Panc1 (cell line): ENCODE results near the gene ARCN1. TPM values are rescaled to one million over a fixed set of nuclear protein-coding genes. Genes with fewer than 3 reads are reported as not detected.

Experiments
- ATAC-seq: fragments of 200-7000 bp; cut with Tn5 transposase; 2 replicates; pipeline ENCODE4 v1.9.1; 2020; ENCODE audit warnings: mild to moderate bottlenecking, moderate library complexity
- BruUV-seq: library from RNA; stranded (reverse); fragments of 400-500 nt; replicated peaks from 2 replicates; lab custom pipeline; 2021; lab: Mats Ljungman, UMichigan
- CTCF ChIA-PET: fragments of 300-600 bp; sonication (Branson Sonifier 250); formaldehyde crosslinking; loops from one replicate; lab custom pipeline; 2022; ENCODE audit warnings: antibody characterized with exemption; lab: Charles Lee
- POLR2A ChIA-PET: fragments of 300-600 bp; sonication (Branson Sonifier 250); formaldehyde crosslinking; loops from one replicate; lab custom pipeline; 2022; ENCODE audit warnings: antibody characterized with exemption; lab: Charles Lee
- DNase-seq: peaks from one replicate; pipeline ENCODE4 v3.0.0-alpha.2; 2010; ENCODE audit warnings: low read depth, low spot score
- H3K27ac ChIP-seq: 2 replicates; pipeline ENCODE4 v1.5.1; 2011; ENCODE audit warnings: mild to moderate bottlenecking, low read length, inconsistent platforms
- H3K27me3 ChIP-seq: fragments of 200-500 bp; sonication (Bioruptor generic); 2 replicates; pipeline ENCODE4 v1.6.0; 2014; ENCODE audit warnings: low read length, inconsistent platforms; ENCODE audit not compliant: control insufficient read depth, insufficient read depth
- H3K36me3 ChIP-seq: fragments of 200-500 bp; sonication (Bioruptor generic); 2 replicates; pipeline ENCODE4 v1.5.1; 2014; ENCODE audit warnings: inconsistent platforms, mild to moderate bottlenecking, low read length, moderate library complexity; ENCODE audit not compliant: control insufficient read depth, insufficient read depth
- H3K4me1 ChIP-seq: 2 replicates; pipeline ENCODE4 v1.5.1; 2011; ENCODE audit warnings: inconsistent platforms, mild to moderate bottlenecking, low read length, moderate library complexity; ENCODE audit not compliant: control insufficient read depth, insufficient read depth
- H3K4me3 ChIP-seq, 2 experiments: 2 replicates each; pipeline ENCODE4 v1.5.1; 2011 to 2012; ENCODE audit warnings: low read depth in 2 of 2, low read length in 2 of 2, mild to moderate bottlenecking in 2 of 2, inconsistent platforms in 1 of 2, moderate library complexity in 1 of 2
- H3K9me3 ChIP-seq: fragments of 200-500 bp; sonication (Bioruptor generic); 2 replicates; pipeline ENCODE4 v1.5.1; 2014; ENCODE audit warnings: low read depth, mild to moderate bottlenecking, inconsistent platforms, low read length, moderate library complexity; ENCODE audit not compliant: control insufficient read depth, insufficient read depth
- CTCF ChIP-seq: fragments of 450-650 bp; IDR thresholded peaks from 2 replicates; pipeline ENCODE4 v1.5.1; 2017; ENCODE audit warnings: mild to moderate bottlenecking
- POLR2AphosphoS5 ChIP-seq: IDR thresholded peaks from 2 replicates; pipeline ENCODE4 v1.6.1; 2012; ENCODE audit warnings: mild to moderate bottlenecking, low read depth, low read length, moderate library complexity
- REST ChIP-seq, 2 experiments: IDR thresholded peaks; 2 replicates each; pipeline ENCODE4 v1.6.1; 2011 to 2012; ENCODE audit warnings: low read depth in 2 of 2, control low read depth in 1 of 2, low read length in 1 of 2, mild to moderate bottlenecking in 1 of 2, moderate library complexity in 1 of 2; ENCODE audit not compliant: insufficient read depth in 1 of 2
- SIN3A ChIP-seq: IDR thresholded peaks from 2 replicates; pipeline ENCODE4 v1.6.1; 2012; ENCODE audit warnings: low read depth, mild to moderate bottlenecking, low read length, moderate library complexity, borderline replicate concordance; ENCODE audit not compliant: insufficient read depth
- TCF7L2 ChIP-seq: IDR thresholded peaks from 2 replicates; pipeline ENCODE4 v1.6.1; 2011; ENCODE audit warnings: mild to moderate bottlenecking, low read depth, low read length, inconsistent platforms
- in situ Hi-C: cut with HindIII; loops from 2 replicates; pipeline ENCODE4 v1.10.0; 2016; ENCODE audit warnings: low sequenced_read_pairs, low pct_unique_long_range_greater_than_20kb
- intact Hi-C: fragments of 100-400 bp; cut with micrococcal nuclease; formaldehyde crosslinking; loops from one replicate; pipeline ENCODE4 v1.10.0; 2022; ENCODE audit not compliant: unreplicated experiment
- total RNA-seq: library from RNA; stranded (reverse); gene quantifications from one replicate; pipeline ENCODE4 v1.2.1, GENCODE V29; 2021; ENCODE audit not compliant: unreplicated experiment

The ARCN1 gene
- total RNA-seq, 1 experiment from 2014 or later: 197 TPM

- ChIA-PET POLR2A (interaction anchor here (0.6 kb wide), 1 partner anchor 9 kb away, joined by 11 read pairs; no protein-coding TSS in a partner anchor), CTCF (interaction anchor here (0.6 to 1.7 kb wide), 5 partner anchors 12 to 309 kb away, joined by 3 to 14 read pairs (median 9); no protein-coding TSS in a partner anchor)
- ATAC-seq (no peak), DNase-seq (no peak)
- intact Hi-C loops: no loop called here
- H3K9me3 ChIP-seq: no peaks in the 10 kb centered on the region
- no peak overlapping the region for H3K4me3 ChIP-seq
- in situ Hi-C loops: no loop called here
- H3K36me3 ChIP-seq: no peaks in the 10 kb centered on the region
- no peak overlapping the region; the same call in 1 of the 2 replicates for H3K27ac ChIP-seq
- TF ChIP-seq POLR2AphosphoS5: no peak
- TF ChIP-seq SIN3A: no peak
- no peak for TF ChIP-seq TCF7L2
- TF ChIP-seq CTCF: no peak
- TF ChIP-seq REST (IDR thresholded peaks at IDR 0.05; ENCODE audit: insufficient read depth in 1 of 2, low read depth in 2 of 2, low read length in 1 of 2): no peak
- BruUV-seq: no TSS peak
- peaks cover 10% of the 10 kb centered on the region; the same call in 1 of the 2 replicates for H3K4me1 ChIP-seq
- H3K27me3 ChIP-seq: no peaks in the 10 kb centered on the region
These were observed 37.4 kb downstream of the ARCN1 start for GRCh38 chr11:118609380-118610224.

GRCh38 chr11:118610225-118610772 is 38.1 kb downstream of the ARCN1 start:
- no peak for TF ChIP-seq POLR2AphosphoS5
- POLR2A ChIA-PET: interaction anchor here (0.6 kb wide), 1 partner anchor 9 kb away, joined by 11 read pairs; no protein-coding TSS in a partner anchor
- H3K9me3 ChIP-seq: no peaks in the 10 kb centered on the region
- CTCF ChIA-PET: interaction anchor here (0.6 to 1.7 kb wide), 3 partner anchors 11 to 310 kb away, joined by 3 to 14 read pairs (median 9); no protein-coding TSS in a partner anchor
- in situ Hi-C loops (no loop called here), intact Hi-C loops (no loop called here)
- ATAC-seq (peak; percentile 16; the same call in 1 of the 2 replicates), DNase-seq (no peak)
- H3K27me3 ChIP-seq: no peaks in the 10 kb centered on the region
- peak overlapping the region; percentile 30 to 50 for H3K4me3 ChIP-seq
- no TSS peak for BruUV-seq
- H3K36me3 ChIP-seq: no peaks in the 10 kb centered on the region
- H3K4me1 ChIP-seq: peaks cover 12% of the 10 kb centered on the region; the same call in 1 of the 2 replicates
- H3K27ac ChIP-seq: peak overlapping the region; percentile 35; the same call in 1 of the 2 replicates
